ENCODE measurements around the gene FAM81B.

FAM81B gene

DNA sequence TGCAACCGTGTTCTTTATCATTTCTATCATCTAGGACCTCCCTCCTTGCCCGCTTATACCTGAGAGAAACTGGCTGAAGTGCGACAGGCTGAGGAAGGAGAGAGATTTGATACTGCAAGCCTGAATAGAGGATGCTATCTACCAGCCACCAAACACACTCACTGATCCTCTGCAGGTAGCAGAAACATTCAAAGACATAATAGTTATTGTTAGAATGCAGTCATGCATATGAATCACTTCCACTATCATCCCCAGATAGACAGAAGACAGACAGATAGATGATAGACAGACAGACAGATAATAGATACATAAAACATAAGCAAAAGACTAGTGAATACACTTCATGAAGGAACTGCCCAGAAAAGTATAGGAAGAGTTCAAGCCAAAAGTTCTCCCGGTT is 32.9 kb downstream of the FAM81B start:
- TF ChIP-seq, protein P1, sequence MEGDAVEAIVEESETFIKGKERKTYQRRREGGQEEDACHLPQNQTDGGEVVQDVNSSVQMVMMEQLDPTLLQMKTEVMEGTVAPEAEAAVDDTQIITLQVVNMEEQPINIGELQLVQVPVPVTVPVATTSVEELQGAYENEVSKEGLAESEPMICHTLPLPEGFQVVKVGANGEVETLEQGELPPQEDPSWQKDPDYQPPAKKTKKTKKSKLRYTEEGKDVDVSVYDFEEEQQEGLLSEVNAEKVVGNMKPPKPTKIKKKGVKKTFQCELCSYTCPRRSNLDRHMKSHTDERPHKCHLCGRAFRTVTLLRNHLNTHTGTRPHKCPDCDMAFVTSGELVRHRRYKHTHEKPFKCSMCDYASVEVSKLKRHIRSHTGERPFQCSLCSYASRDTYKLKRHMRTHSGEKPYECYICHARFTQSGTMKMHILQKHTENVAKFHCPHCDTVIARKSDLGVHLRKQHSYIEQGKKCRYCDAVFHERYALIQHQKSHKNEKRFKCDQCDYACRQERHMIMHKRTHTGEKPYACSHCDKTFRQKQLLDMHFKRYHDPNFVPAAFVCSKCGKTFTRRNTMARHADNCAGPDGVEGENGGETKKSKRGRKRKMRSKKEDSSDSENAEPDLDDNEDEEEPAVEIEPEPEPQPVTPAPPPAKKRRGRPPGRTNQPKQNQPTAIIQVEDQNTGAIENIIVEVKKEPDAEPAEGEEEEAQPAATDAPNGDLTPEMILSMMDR (IDR thresholded peaks at IDR 0.05) = no peak
- DNase-seq (ENCODE audit: low spot score) = no peak
- H3K27ac ChIP-seq = no peak overlapping the region
- no peak overlapping the region for H3K4me3 ChIP-seq

DNA sequence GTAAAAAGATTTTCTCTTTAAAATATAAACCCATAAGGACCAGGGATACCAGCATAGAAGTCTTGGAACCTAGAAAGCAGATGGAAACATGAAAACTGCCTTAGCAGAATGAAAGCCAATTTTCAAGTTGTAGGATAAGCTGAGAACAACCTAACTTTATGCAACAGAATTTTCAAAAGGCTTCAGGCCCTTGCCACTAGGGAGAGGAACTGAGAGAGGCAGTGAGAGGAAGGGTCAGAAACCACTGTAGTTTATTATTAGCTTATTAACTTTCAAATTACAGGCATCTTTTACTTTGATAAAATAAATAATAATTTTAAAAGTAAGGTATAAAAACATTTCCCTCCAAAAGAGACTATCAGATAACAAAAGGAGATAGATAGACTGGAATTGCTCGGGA is 33.4 kb downstream of the FAM81B start:
- TF ChIP-seq, protein P1 (IDR thresholded peaks at IDR 0.05) = no peak
- DNase-seq (ENCODE audit: low spot score) = no peak

DNA sequence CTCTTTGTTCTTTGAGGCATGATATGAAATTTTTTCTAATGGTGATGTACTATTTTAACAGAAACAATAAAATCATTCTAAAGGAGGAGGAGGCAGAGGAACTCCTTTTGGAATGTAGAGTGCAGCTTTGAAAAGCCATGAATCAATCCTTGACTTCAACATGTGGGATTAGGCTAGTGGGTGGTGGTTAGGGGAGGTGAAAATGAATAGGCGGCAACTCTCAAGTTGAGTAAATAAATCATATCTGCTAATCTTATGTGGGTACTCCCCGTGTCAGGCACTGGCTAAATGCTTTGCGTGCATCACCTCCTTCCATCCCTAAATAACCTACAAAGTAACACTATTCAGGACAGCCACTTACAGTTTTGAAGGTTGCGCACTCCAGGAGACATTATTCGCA is 35.1 kb downstream of the FAM81B start:
- DNase-seq (ENCODE audit: low spot score) = no peak
- TF ChIP-seq, protein P1 (IDR thresholded peaks at IDR 0.05) = no peak
- H3K27ac ChIP-seq = no peak overlapping the region

More for the DNA sequence above, 33.4 kb downstream of the FAM81B start:
- H3K4me3 ChIP-seq = no peak overlapping the region
- no peak overlapping the region for H3K27ac ChIP-seq

DNA sequence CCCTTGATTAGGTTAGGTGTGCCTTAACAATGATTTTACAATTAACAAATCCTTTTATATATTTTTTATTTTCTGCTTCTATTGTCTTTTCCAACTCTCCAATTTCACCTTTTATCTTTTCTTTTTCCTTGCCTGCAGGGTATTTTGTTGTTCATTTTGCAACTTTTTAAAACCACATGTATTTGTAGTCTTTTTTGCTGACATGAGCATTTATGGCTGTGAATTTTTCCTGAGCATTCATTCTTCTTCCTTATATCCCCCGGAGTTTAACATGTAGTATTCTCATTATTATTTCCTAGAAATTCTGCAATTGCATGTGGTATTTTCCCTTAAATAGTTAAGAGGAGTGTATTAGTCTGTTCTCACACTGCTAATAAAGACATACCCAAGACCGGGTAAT is 41.6 kb downstream of the FAM81B start:
- TF ChIP-seq, protein P1 (IDR thresholded peaks at IDR 0.05) = no peak
- H3K4me3 ChIP-seq = no peak overlapping the region
- DNase-seq (ENCODE audit: low spot score) = no peak
- no peak overlapping the region for H3K27ac ChIP-seq

More for the DNA sequence above, 35.1 kb downstream of the FAM81B start:
- no peak overlapping the region for H3K4me3 ChIP-seq

DNA sequence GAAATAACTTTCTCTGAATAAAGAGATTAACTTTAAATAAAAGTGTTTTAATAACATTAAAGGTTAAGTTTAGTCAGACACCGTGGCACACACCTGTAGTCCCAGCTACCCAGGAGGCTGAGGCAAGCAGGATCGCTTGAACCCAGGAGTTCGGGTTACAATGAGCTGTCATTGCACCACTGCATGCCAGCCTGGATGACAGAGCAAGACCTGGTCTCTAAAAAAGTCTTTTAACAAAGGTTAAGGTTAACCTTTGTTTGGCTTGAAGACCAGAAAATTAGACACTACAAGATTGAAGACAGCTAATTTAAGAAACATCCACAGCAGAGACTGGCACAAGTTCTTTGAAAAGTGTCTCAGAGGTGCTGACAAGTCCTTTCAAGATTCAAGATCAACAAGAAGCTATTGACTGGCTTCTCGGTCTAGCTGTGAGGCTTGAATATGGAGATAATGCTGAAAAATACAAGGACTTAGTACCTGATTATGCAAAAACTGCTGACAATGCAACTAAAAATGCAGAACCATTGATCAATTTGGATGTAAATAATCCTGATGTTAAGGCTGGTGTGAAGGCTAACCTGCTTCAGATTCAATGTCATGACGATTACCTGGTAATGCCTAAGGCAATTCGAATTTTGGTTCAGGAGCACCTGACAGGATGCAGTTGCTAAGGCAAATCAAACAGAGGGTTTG is 48.8 kb downstream of the FAM81B start:
- Histone ChIP-seq H3K27ac (no peak overlapping the region), H3K4me3 (no peak overlapping the region)
- no peak for DNase-seq (ENCODE audit: low spot score)
- TF ChIP-seq, protein P1 (IDR thresholded peaks at IDR 0.05) = no peak

DNA sequence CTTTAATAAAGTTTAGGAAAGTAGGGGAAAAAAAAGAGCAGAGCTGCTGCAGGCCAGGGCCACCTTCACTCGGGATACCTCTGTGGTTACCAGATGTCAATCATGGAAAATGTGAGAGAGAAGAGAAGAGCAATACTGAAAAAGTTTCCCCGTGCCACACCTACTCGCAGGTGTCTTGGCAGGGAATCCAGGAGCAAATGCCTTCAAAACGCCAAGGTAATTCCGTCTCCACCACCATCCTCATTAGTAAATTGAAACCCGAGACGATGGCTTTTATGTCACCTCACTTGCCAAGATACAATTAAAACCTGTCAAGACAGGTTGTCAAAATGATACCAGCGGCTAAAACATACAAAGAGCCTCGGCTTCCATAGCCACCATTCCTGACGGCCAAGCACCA is 49.7 kb downstream of the FAM81B start:
- TF ChIP-seq, protein P1 (IDR thresholded peaks at IDR 0.05) = no peak

DNA sequence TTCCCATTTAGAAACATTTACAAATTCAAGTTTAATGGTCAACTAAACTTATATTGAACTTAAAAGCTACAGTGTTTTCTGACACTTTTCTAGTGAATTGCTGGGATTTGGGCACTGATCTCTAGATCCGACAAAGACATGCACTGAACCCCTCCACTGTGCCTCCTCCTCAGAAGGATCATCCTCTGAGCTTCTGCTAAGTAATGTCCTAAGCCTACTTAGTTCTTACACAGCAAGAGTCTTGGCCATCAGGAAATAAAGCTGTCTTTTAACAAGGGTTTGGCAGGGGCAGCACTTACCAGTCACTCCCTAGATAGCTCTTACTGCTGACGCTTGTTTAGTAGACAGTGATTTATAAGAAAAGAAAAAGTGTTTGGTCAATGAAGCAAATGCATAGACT is 50.5 kb downstream of the FAM81B start:
- no peak overlapping the region for H3K27ac ChIP-seq
- no peak for DNase-seq (ENCODE audit: low spot score)
- TF ChIP-seq, protein P1 (IDR thresholded peaks at IDR 0.05) = no peak
- H3K4me3 ChIP-seq = no peak overlapping the region

More for the DNA sequence above, 49.7 kb downstream of the FAM81B start:
- Histone ChIP-seq H3K4me3 (no peak overlapping the region), H3K27ac (no peak overlapping the region)
- no peak for DNase-seq (ENCODE audit: low spot score)

All from coronary artery (tissue), 2 donors.